Loucy (cell line): Measurements from ENCODE around the gene NKX2-4.

Experiments
- H2AFZ ChIP-seq: fragments of 200-600 bp; sonication (generic); 2 replicates; pipeline ENCODE4 v1.6.0; 2016; ENCODE audit warnings: antibody characterized with exemption, mild to moderate bottlenecking, low read length, moderate library complexity
- H3F3A ChIP-seq: fragments of 200-600 bp; 2 replicates; pipeline ENCODE4 v1.6.0; 2016; ENCODE audit warnings: antibody characterized with exemption, low read depth, mild to moderate bottlenecking
- H3K27me3 ChIP-seq: fragments of 200-600 bp; sonication (generic); 2 replicates; pipeline ENCODE4 v1.6.1; 2014; ENCODE audit warnings: low read length, mild to moderate bottlenecking; ENCODE audit not compliant: insufficient read depth, poor library complexity, severe bottlenecking
- H3K36me3 ChIP-seq: fragments of 200-600 bp; sonication (generic); 2 replicates; pipeline ENCODE4 v1.6.1; 2016; ENCODE audit warnings: low read length; ENCODE audit not compliant: insufficient read depth
- H3K4me1 ChIP-seq: fragments of 200-600 bp; sonication (generic); 2 replicates; pipeline ENCODE4 v1.5.1; 2014; ENCODE audit warnings: low read length, mild to moderate bottlenecking; ENCODE audit not compliant: insufficient read depth, poor library complexity, severe bottlenecking
- H3K4me2 ChIP-seq: fragments of 200-600 bp; sonication (generic); 2 replicates; pipeline ENCODE4 v1.6.0; 2014; ENCODE audit warnings: antibody characterized with exemption, low read length, low read depth, mild to moderate bottlenecking; ENCODE audit not compliant: poor library complexity, severe bottlenecking
- H3K4me3 ChIP-seq: fragments of 200-600 bp; sonication (generic); 2 replicates; pipeline ENCODE4 v1.5.1; 2014; ENCODE audit warnings: low read length, mild to moderate bottlenecking, mixed read lengths; ENCODE audit not compliant: poor library complexity, severe bottlenecking
- H3K79me2 ChIP-seq: fragments of 200-600 bp; sonication (generic); 2 replicates; pipeline ENCODE4 v1.6.1; 2014; ENCODE audit warnings: low read length; ENCODE audit not compliant: insufficient read depth
- H3K9ac ChIP-seq: fragments of 200-600 bp; sonication (generic); 2 replicates; pipeline ENCODE4 v1.6.0; 2014; ENCODE audit warnings: mild to moderate bottlenecking, low read depth, low read length, moderate library complexity; ENCODE audit not compliant: poor library complexity, severe bottlenecking
- H3K9me2 ChIP-seq: fragments of 200-600 bp; sonication (generic); replicated peaks from 2 replicates; pipeline ENCODE4 v1.6.1; 2016; ENCODE audit warnings: low read depth, low read length, mixed read lengths
- H3K9me3 ChIP-seq: fragments of 200-600 bp; sonication (generic); 2 replicates; pipeline ENCODE4 v1.6.1; 2014; ENCODE audit warnings: mild to moderate bottlenecking, antibody characterized with exemption, low read length, low read depth; ENCODE audit not compliant: insufficient read depth
- H4K20me1 ChIP-seq: fragments of 200-600 bp; sonication (generic); 2 replicates; pipeline ENCODE4 v1.6.0; 2014; ENCODE audit warnings: antibody characterized with exemption, low read length, mild to moderate bottlenecking; ENCODE audit not compliant: insufficient read depth, poor library complexity, severe bottlenecking
- CTCF ChIP-seq: fragments of 200-600 bp; sonication (generic); conservative IDR thresholded peaks from 2 replicates; pipeline ENCODE4 v1.5.1; 2014; ENCODE audit warnings: mild to moderate bottlenecking, antibody characterized with exemption, low read length
- EZH2phosphoT487 ChIP-seq: fragments of 200-600 bp; IDR thresholded peaks from 2 replicates; pipeline ENCODE4 v1.6.1; 2018; ENCODE audit warnings: antibody characterized with exemption, mild to moderate bottlenecking, moderate library complexity, borderline replicate concordance

NKX2-4 gene

GRCh38 chr20:21378259-21378658, 19.1 kb downstream of the NKX2-4 start:
- peaks cover 65% of the 10 kb centered on the region for H3K36me3 ChIP-seq
- peaks cover 43% of the 10 kb centered on the region for H3K79me2 ChIP-seq
- H3K27me3 ChIP-seq, result no peaks in the 10 kb centered on the region
- H4K20me1 ChIP-seq, result peaks cover 26% of the 10 kb centered on the region
- TF ChIP-seq EZH2phosphoT487, result no peak
- no peak for TF ChIP-seq CTCF
- H2AFZ ChIP-seq, result no peak overlapping the region
- no peak overlapping the region for H3K4me3 ChIP-seq
- no peaks in the 10 kb centered on the region for H3K9me2 ChIP-seq
- H3K9ac ChIP-seq, result no peak overlapping the region
- H3K4me2 ChIP-seq, result no peak overlapping the region
- no peaks in the 10 kb centered on the region for H3K4me1 ChIP-seq
- no peaks in the 10 kb centered on the region for H3F3A ChIP-seq
- no peaks in the 10 kb centered on the region for H3K9me3 ChIP-seq

DNA sequence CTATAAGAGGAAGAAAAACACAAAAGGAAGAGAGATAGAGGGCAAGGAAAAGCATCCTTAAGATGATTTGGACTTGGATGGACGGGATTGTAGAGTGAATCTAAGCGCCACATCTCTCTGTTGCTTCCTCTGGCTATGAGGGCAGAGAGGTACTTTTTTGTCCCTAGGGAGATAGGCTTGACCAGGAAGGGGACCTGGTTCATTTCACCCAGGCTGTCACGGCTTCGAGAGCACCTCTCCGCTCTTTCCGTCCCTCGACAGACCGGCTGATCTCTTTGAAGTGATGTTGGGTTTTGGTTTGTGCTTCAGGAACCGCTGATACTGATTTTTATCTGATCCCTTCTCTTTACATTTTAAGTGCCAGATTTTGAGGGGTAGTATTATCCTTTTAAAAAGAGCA, 19.6 kb downstream of the NKX2-4 start:
- peaks cover 26% of the 10 kb centered on the region for H4K20me1 ChIP-seq
- H2AFZ ChIP-seq, result no peak overlapping the region
- no peaks in the 10 kb centered on the region for H3F3A ChIP-seq
- H3K9ac ChIP-seq, result no peak overlapping the region
- no peaks in the 10 kb centered on the region for H3K27me3 ChIP-seq
- no peaks in the 10 kb centered on the region for H3K9me2 ChIP-seq
- H3K4me2 ChIP-seq, result no peak overlapping the region
- H3K4me1 ChIP-seq, result no peaks in the 10 kb centered on the region
- no peak overlapping the region for H3K4me3 ChIP-seq
- no peaks in the 10 kb centered on the region for H3K9me3 ChIP-seq
- peaks cover 64% of the 10 kb centered on the region for H3K36me3 ChIP-seq
- peaks cover 45% of the 10 kb centered on the region for H3K79me2 ChIP-seq
- TF ChIP-seq EZH2phosphoT487 (no peak), CTCF (no peak)

DNA sequence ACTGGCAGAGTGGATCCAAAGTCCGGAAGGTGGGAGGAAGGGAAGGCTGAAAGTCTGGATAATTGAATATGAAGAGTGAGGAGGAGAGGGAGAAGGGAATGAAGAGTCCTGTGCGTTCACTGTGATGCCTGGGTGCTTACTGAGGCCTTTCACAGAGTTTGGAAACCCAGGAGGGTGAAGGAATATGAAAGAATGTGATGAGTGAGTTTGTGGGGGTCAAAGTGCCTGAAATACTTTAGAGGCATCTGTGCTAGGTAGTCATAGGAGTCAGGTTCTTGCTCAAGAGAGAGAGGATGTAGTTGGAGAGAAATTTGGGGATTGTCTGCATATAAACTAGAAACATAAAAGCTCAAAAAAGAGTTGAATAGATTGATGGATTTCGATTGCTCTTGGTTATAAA, 20.7 kb downstream of the NKX2-4 start:
- H3K4me3 ChIP-seq, result no peak overlapping the region

More for the DNA sequence above, 20.7 kb downstream of the NKX2-4 start:
- Histone ChIP-seq H3K4me2 (no peak overlapping the region), H3K4me1 (no peaks in the 10 kb centered on the region), H3K79me2 (peaks cover 45% of the 10 kb centered on the region), H4K20me1 (peaks cover 26% of the 10 kb centered on the region), H3K9ac (no peak overlapping the region), H3K9me3 (no peaks in the 10 kb centered on the region), H3K36me3 (peaks cover 61% of the 10 kb centered on the region), H3K27me3 (no peaks in the 10 kb centered on the region), H3F3A (no peaks in the 10 kb centered on the region), H3K9me2 (no peaks in the 10 kb centered on the region), H2AFZ (no peak overlapping the region)
- TF ChIP-seq CTCF, result no peak
- no peak for TF ChIP-seq EZH2phosphoT487
